BE2C (cell line): ENCODE data around the gene SORCS3.

Experiments
- DNase-seq: peaks from one replicate; pipeline ENCODE4 v3.0.0-alpha.2; 2020
- H3K27me3 ChIP-seq: fragments of 250-450 bp; sonication (Bioruptor Pico); 2 replicates; pipeline ENCODE4 v1.5.1; 2020; ENCODE audit warnings: mild to moderate bottlenecking
- H3K36me3 ChIP-seq: fragments of 250-450 bp; sonication (Bioruptor Pico); 2 replicates; pipeline ENCODE4 v1.5.1; 2020; ENCODE audit warnings: mild to moderate bottlenecking
- H3K4me1 ChIP-seq: fragments of 250-450 bp; sonication (Bioruptor Pico); 2 replicates; pipeline ENCODE4 v1.5.1; 2020
- H3K4me3 ChIP-seq: 2 replicates; pipeline ENCODE4 v1.5.1; 2011; ENCODE audit warnings: low read depth, low read length
- H3K9me3 ChIP-seq: fragments of 250-450 bp; sonication (Bioruptor Pico); 2 replicates; pipeline ENCODE4 v1.5.1; 2020
- CTCF ChIP-seq: IDR thresholded peaks from 2 replicates; pipeline ENCODE4 v1.5.1; 2012; ENCODE audit warnings: mild to moderate bottlenecking, low read depth, low read length

Gene SORCS3

DNA sequence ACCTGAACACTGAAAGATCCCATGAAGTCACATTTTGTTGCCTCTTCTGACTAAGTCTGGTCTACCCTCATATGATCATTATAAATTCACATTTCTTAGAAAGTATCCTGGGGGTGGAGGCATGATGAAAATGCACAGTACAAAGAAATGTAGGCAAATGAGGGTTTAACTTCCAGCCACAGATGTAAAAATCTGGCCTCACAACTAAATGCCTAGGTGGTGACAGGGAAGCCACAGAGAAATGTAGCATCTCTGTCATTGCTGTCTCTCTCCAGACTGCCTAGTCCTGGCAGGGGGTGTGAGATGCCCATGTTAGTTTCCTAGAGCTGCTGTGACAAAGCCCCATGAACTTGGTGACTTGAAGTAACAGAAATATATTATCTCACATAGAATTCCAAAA, 395.9 kb downstream of the SORCS3 start:
- no peaks in the 10 kb centered on the region for H3K27me3 ChIP-seq
- DNase-seq: no peak
- H3K9me3 ChIP-seq: no peaks in the 10 kb centered on the region
- H3K36me3 ChIP-seq: no peaks in the 10 kb centered on the region
- no peaks in the 10 kb centered on the region for H3K4me1 ChIP-seq
- H3K4me3 ChIP-seq: no peak overlapping the region
- TF ChIP-seq CTCF: no peak

GRCh38 chr10:105041956-105042355, 400.9 kb downstream of the SORCS3 start:
- no peak for DNase-seq
- TF ChIP-seq CTCF: no peak
- Histone ChIP-seq H3K9me3 (no peaks in the 10 kb centered on the region), H3K4me1 (no peaks in the 10 kb centered on the region), H3K36me3 (no peaks in the 10 kb centered on the region), H3K27me3 (no peaks in the 10 kb centered on the region), H3K4me3 (no peak overlapping the region)

- Histone ChIP-seq H3K27me3 (no peaks in the 10 kb centered on the region), H3K4me1 (no peaks in the 10 kb centered on the region), H3K4me3 (no peak overlapping the region), H3K9me3 (no peaks in the 10 kb centered on the region), H3K36me3 (no peaks in the 10 kb centered on the region)
- no peak for TF ChIP-seq CTCF
- DNase-seq: no peak
These were observed 401.9 kb downstream of the SORCS3 start for GRCh38 chr10:105042906-105043552.

DNA sequence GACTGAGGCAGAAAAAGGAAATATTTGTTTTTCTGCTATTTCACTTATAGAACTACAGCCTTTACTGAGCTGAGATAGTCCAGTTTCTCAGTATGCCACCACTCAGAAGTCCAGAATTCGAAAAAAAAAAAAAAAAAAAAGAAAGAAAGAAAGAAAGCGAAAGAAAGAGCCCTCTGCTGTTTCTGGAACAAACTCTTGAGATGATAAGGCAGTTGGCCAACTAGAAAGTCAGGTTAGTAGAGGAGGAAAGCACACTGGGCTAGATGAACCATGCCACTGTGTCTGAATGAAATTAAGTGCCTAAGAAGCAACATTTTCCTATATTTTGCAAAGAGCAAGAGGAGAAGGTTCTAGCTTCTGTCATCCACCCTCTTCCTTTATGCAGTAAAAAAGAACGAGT, 403.8 kb downstream of the SORCS3 start:
- TF ChIP-seq CTCF: no peak
- DNase-seq: no peak
- Histone ChIP-seq H3K4me3 (no peak overlapping the region), H3K36me3 (no peaks in the 10 kb centered on the region), H3K27me3 (no peaks in the 10 kb centered on the region), H3K4me1 (no peaks in the 10 kb centered on the region), H3K9me3 (no peaks in the 10 kb centered on the region)

- no peaks in the 10 kb centered on the region for H3K36me3 ChIP-seq
- no peak for DNase-seq
- TF ChIP-seq CTCF: no peak
These were observed 415.3 kb downstream of the SORCS3 start for GRCh38 chr10:105056413-105056812.

DNA sequence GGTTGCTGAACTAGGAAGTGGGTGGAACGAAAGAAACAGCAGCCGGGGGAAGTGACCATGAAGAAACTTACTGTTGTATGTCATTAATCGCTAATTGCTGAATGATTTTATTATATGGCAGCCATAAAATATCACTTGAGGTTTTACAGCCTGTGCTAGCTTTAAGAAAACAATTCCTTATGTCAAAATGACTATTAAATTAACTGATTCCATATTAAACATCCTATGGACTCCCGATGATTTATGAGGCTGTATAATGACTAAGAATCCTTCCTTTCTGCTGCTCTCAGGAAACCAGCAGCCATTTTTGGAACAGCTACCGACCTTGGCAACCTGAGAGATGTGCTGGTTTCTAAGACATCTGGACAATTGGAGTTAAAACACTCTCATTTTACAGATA, 421.9 kb downstream of the SORCS3 start:
- DNase-seq: no peak
- no peak overlapping the region for H3K4me3 ChIP-seq
- no peaks in the 10 kb centered on the region for H3K4me1 ChIP-seq
- H3K9me3 ChIP-seq: no peaks in the 10 kb centered on the region
- no peak for TF ChIP-seq CTCF
- H3K27me3 ChIP-seq: no peaks in the 10 kb centered on the region
- no peaks in the 10 kb centered on the region for H3K36me3 ChIP-seq

More at GRCh38 chr10:105056413-105056812, 415.3 kb downstream of the SORCS3 start:
- Histone ChIP-seq H3K27me3 (no peaks in the 10 kb centered on the region), H3K9me3 (no peaks in the 10 kb centered on the region), H3K4me1 (no peaks in the 10 kb centered on the region), H3K4me3 (no peak overlapping the region)
